Common myeloid progenitor, CD34-positive (primary cell): Measurements from ENCODE around the gene TDRKH.
"Not testable (repeated sequence)": the region's sequence is repeated elsewhere in the genome, so short reads cannot be mapped to it uniquely, and the experiment has no call there.

Experiments used
- CTCF ChIA-PET: fragments of 350-600 bp; sonication (Branson Sonifier 250); formaldehyde crosslinking; loops from one replicate; lab custom pipeline; 2021; ENCODE audit warnings: antibody characterized with exemption; lab: Charles Lee
- POLR2A ChIA-PET: fragments of 350-600 bp; sonication (Branson Sonifier 250); formaldehyde crosslinking; loops from one replicate; lab custom pipeline; 2021; ENCODE audit warnings: antibody characterized with exemption; lab: Charles Lee
- DNase-seq, 3 donors: peaks; one replicate each; pipeline versions ENCODE4 v3.0.0 to v3.0.0-alpha.2; 2013
- H3K27ac ChIP-seq, 2 experiments: 1 replicate in 1 of 2; 2 replicates in 1 of 2; pipeline ENCODE4 v1.7.0; 2013; ENCODE audit warnings: inconsistent platforms in 2 of 2, low read length in 2 of 2, mild to moderate bottlenecking in 2 of 2, low read depth in 1 of 2, moderate library complexity in 1 of 2; ENCODE audit not compliant: severe bottlenecking in 2 of 2, insufficient read depth in 1 of 2, poor library complexity in 1 of 2
- H3K27me3 ChIP-seq, 5 experiments: replicated peaks in 2 of 5; 1 replicate in 3 of 5; 2 replicates in 2 of 5; pipeline versions ENCODE4 v1.6.1 to v1.7.0; 2013; ENCODE audit warnings: low read length in 4 of 5, mild to moderate bottlenecking in 2 of 5, moderate library complexity in 2 of 5, inconsistent platforms in 1 of 5; ENCODE audit not compliant: insufficient read depth in 5 of 5, control insufficient read depth in 4 of 5
- H3K36me3 ChIP-seq, 4 experiments: 1 replicate in 2 of 4; 2 replicates in 2 of 4; pipeline versions ENCODE4 v1.6.1 to v1.7.0; 2013; ENCODE audit warnings: low read length in 3 of 4, control low read depth in 1 of 4, mild to moderate bottlenecking in 1 of 4; ENCODE audit not compliant: control insufficient read depth in 4 of 4, insufficient read depth in 4 of 4
- H3K4me1 ChIP-seq, 4 experiments: 1 replicate in 3 of 4; 2 replicates in 1 of 4; pipeline versions ENCODE4 v1.6.1 to v1.7.1; 2013; ENCODE audit warnings: low read length in 3 of 4, mild to moderate bottlenecking in 3 of 4, control low read depth in 1 of 4, inconsistent platforms in 1 of 4, moderate library complexity in 1 of 4; ENCODE audit not compliant: control insufficient read depth in 4 of 4, insufficient read depth in 4 of 4; ENCODE audit errors: control extremely low read depth in 1 of 4
- H3K4me3 ChIP-seq, 7 experiments: 1 replicate in 4 of 7; 2 replicates in 3 of 7; pipeline versions ENCODE4 v1.5.1 to v1.7.0; 2013; ENCODE audit warnings: mild to moderate bottlenecking in 7 of 7, low read length in 6 of 7, moderate library complexity in 6 of 7, inconsistent platforms in 2 of 7, low read depth in 2 of 7, control low read depth in 1 of 7; ENCODE audit not compliant: insufficient read depth in 4 of 7, control insufficient read depth in 1 of 7; ENCODE audit errors: extremely low read depth in 1 of 7
- H3K9me3 ChIP-seq, 5 experiments: 1 replicate in 4 of 5; 2 replicates in 1 of 5; pipeline versions ENCODE4 v1.6.1 to v1.7.1; 2013; ENCODE audit warnings: low read length in 4 of 5, mild to moderate bottlenecking in 2 of 5, inconsistent platforms in 1 of 5, low read depth in 1 of 5, moderate library complexity in 1 of 5; ENCODE audit not compliant: control insufficient read depth in 4 of 5, insufficient read depth in 2 of 5; ENCODE audit errors: control extremely low read depth in 1 of 5
- WGBS: methylation state at CpG from one replicate; pipeline ENCODE4 v1.1.5; 2013; ENCODE audit not compliant: insufficient coverage; 5-methylcytosine and 5-hydroxymethylcytosine counted together

TDRKH gene

GRCh38 chr1:151774256-151774922 lies 15.9 kb downstream of the TDRKH start:
- ChIA-PET POLR2A (no interaction called here), CTCF (interaction anchor here (0.5 to 1.4 kb wide), 2 partner anchors 11 to 50 kb away, joined by 6 read pairs; partner anchors contain the start of gene MRPL9)
- DNase-seq, result peak; percentile 14 to 55 (median 32)
- Histone ChIP-seq H3K27me3 (no peaks in the 10 kb centered on the region), H3K9me3 (no peaks in the 10 kb centered on the region), H3K27ac (no peak overlapping the region), H3K36me3 (peaks cover 2 to 24% (median 15%) of the 10 kb centered on the region in 4 experiments), H3K4me1 (no peaks in the 10 kb centered on the region), H3K4me3 (no peak overlapping the region)
- WGBS, result 70% methylated on average over 2 of the region's 3 CpGs

- ChIA-PET POLR2A (no interaction called here), CTCF (no interaction called here)
- Histone ChIP-seq H3K4me1 (no peaks in the 10 kb centered on the region), H3K27me3 (no peaks in the 10 kb centered on the region), H3K27ac (no peak overlapping the region), H3K9me3 (no peaks in the 10 kb centered on the region), H3K36me3 (peaks cover 2 to 21% (median 14%) of the 10 kb centered on the region in 4 experiments), H3K4me3 (no peak overlapping the region)
- DNase-seq, result no peak
- WGBS, result 90% methylated on average over 3 of the region's 5 CpGs
Observed at GRCh38 chr1:151773702-151774101, 16.6 kb downstream of the TDRKH start.

- H3K9me3 ChIP-seq, H3K27ac ChIP-seq, H3K27me3 ChIP-seq, DNase-seq, H3K36me3 ChIP-seq, H3K4me1 ChIP-seq, CTCF ChIA-PET, POLR2A ChIA-PET, H3K4me3 ChIP-seq: not testable (repeated sequence)
- WGBS, result 95% methylated on average over 15 of the region's 34 CpGs
Observed at GRCh38 chr1:151769270-151769669, 21.0 kb downstream of the TDRKH start.

GRCh38 chr1:151768351-151769066 lies 21.8 kb downstream of the TDRKH start:
- H3K36me3 ChIP-seq, H3K27ac ChIP-seq, DNase-seq, CTCF ChIA-PET, H3K27me3 ChIP-seq, H3K4me1 ChIP-seq, POLR2A ChIA-PET, H3K9me3 ChIP-seq, H3K4me3 ChIP-seq: not testable (repeated sequence)
- 100% methylated on average over 1 of the region's 7 CpGs for WGBS

GRCh38 chr1:151763990-151764389 lies 26.3 kb downstream of the TDRKH start:
- ChIA-PET CTCF (interaction anchor here (1.2 to 2.6 kb wide), 6 partner anchors 9 to 232 kb away, joined by 3 to 8 read pairs (median 4); partner anchors contain the start of gene TDRKH), POLR2A (no interaction called here)
- Histone ChIP-seq H3K27me3 (no peaks in the 10 kb centered on the region), H3K4me1 (peaks cover 5 to 20% (median 16%) of the 10 kb centered on the region in 4 experiments), H3K9me3 (no peaks in the 10 kb centered on the region), H3K4me3 (peak overlapping the region in 6 of 7 experiments; percentile 86 to 92 (median 88)), H3K36me3 (peaks cover 5 to 30% (median 25%) of the 10 kb centered on the region in 4 experiments), H3K27ac (peak overlapping the region; percentile 69 to 90)
- DNase-seq, result peak in 2 of 3 donors; percentile 2
- 73% methylated on average over 10 of the region's 10 CpGs for WGBS

GRCh38 chr1:151762941-151763921 lies 27.1 kb downstream of the TDRKH start, which contains the start of gene MRPL9:
Gene MRPL9, minus strand, starts transcription at chr1:151763496. Its CDS starts 17 bp downstream, at chr1:151763479.
- peak; percentile 79 to 87 (median 82) for DNase-seq
- Histone ChIP-seq H3K27me3 (no peaks in the 10 kb centered on the region), H3K4me3 (peak within 1 kb of the TSS; percentile 71 to 92 (median 87)), H3K36me3 (peaks cover 5 to 35% (median 27%) of the 10 kb centered on the region in 4 experiments), H3K9me3 (no peaks in the 10 kb centered on the region), H3K27ac (peak within 1 kb of the TSS; percentile 69 to 90), H3K4me1 (peaks cover 5 to 20% (median 16%) of the 10 kb centered on the region in 4 experiments)
- WGBS, result 0% methylated on average over 45 of the region's 68 CpGs
- ChIA-PET CTCF (interaction anchor here (1.1 to 2.6 kb wide), 8 partner anchors 10 to 231 kb away, joined by 3 to 8 read pairs (median 4); partner anchors contain the start of gene TDRKH), POLR2A (interaction anchor here (0.6 to 1.2 kb wide), 3 partner anchors 27 to 58 kb away, joined by 3 to 4 read pairs (median 4); partner anchors contain the start of gene TDRKH)
